ENCODE data around the gene LRIG3. TPM values are rescaled to one million over a fixed set of nuclear protein-coding genes. Genes with fewer than 3 reads are reported as not detected.
"Not testable (repeated sequence)": the region's sequence is repeated elsewhere in the genome, so short reads cannot be mapped to it uniquely, and the experiment has no call there.

Gene LRIG3
- total and polyA plus RNA-seq, 5 donors from 2014 or later = not detected

DNA sequence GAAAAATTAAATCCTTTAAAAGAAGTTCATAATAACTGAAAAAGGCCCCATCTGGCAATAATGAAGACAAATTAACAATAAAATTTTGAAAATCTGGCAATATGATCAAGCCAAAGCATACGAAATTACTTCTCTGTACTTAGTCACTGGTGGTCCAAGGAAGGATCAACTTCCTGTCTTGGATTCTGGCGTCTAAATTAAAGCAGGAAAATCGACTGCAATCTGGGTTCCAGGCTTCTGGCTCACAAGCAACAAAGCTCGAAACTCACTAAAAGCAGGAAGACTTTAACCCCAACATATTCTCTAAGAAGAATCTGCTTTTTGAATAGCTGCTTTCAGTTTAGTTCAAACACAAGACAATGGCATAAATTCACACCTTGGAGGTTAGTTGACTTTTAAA lies 49.7 kb downstream of the LRIG3 start:
- H3K36me3 ChIP-seq (ENCODE audit: control insufficient read depth, insufficient read depth, low read length) = no peaks in the 10 kb centered on the region
- Mint-ChIP-seq H3K4me3 (no peak overlapping the region), H3K36me3 (no peaks in the 10 kb centered on the region), H3K4me1 (no peaks in the 10 kb centered on the region), H3K27ac (no peak overlapping the region), H3K27me3 (no peaks in the 10 kb centered on the region), H3K9me3 (peaks cover 0 to 6% (median 2%) of the 10 kb centered on the region in 7 donors)
- DNase-seq (no peak), ATAC-seq (ENCODE audit: low read depth in 2 of 2) (no peak)
- H3K27ac ChIP-seq (ENCODE audit: insufficient read depth, low read length, poor library complexity, severe bottlenecking) = no peak overlapping the region
- H3K9me3 ChIP-seq (ENCODE audit: control insufficient read depth in 2 of 2, low read length in 2 of 2) = no peaks in the 10 kb centered on the region
- H3K4me3 ChIP-seq (ENCODE audit: low read depth, low read length) = no peak overlapping the region
- no peaks in the 10 kb centered on the region for H3K4me1 ChIP-seq (ENCODE audit: control insufficient read depth, insufficient read depth, low read length, poor library complexity, severe bottlenecking)
- H3K27me3 ChIP-seq (ENCODE audit: control insufficient read depth, insufficient read depth, low read length) = no peaks in the 10 kb centered on the region

DNA sequence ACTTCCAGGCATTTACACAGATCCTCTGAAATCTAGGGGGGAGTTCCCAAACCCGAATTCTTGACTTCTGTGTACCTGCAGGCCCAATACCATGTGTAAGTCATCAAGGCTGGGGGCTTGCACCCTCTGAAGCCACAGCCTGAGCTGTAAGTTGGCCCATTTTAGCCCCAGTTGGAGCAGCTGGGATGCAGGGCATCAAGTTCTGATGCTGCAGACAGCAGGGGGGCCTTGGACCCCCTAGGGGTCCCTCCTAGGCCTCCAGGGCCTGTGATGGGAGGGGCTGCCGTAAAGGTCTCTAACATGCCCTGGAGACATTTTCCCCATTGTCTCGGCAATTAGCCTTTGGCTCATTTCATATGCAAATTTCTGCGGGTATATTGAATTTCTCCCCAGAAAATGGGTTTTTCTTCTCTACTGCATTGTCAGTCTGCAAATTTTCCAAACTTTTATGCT lies 59.5 kb downstream of the LRIG3 start:
- H3K4me3 Mint-ChIP-seq = no peak overlapping the region
- H3K4me1 ChIP-seq (ENCODE audit: control insufficient read depth, insufficient read depth, low read length, poor library complexity, severe bottlenecking) = no peaks in the 10 kb centered on the region
- H3K27me3 Mint-ChIP-seq = no peaks in the 10 kb centered on the region
- no peaks in the 10 kb centered on the region for H3K27me3 ChIP-seq (ENCODE audit: control insufficient read depth, insufficient read depth, low read length)
- no peak overlapping the region for H3K27ac Mint-ChIP-seq
- no peaks in the 10 kb centered on the region for H3K4me1 Mint-ChIP-seq
- no peaks in the 10 kb centered on the region for H3K36me3 Mint-ChIP-seq
- H3K27ac ChIP-seq (ENCODE audit: insufficient read depth, low read length, poor library complexity, severe bottlenecking) = no peak overlapping the region
- peaks cover 0 to 10% (median 2%) of the 10 kb centered on the region in 7 donors for H3K9me3 Mint-ChIP-seq
- no peaks in the 10 kb centered on the region for H3K36me3 ChIP-seq (ENCODE audit: control insufficient read depth, insufficient read depth, low read length)
- DNase-seq = no peak
- no peak overlapping the region for H3K4me3 ChIP-seq (ENCODE audit: low read depth, low read length)
- no peak for ATAC-seq (ENCODE audit: low read depth in 2 of 2)
- peaks cover 0 to 3% of the 10 kb centered on the region in 2 experiments for H3K9me3 ChIP-seq (ENCODE audit: control insufficient read depth in 2 of 2, low read length in 2 of 2)

DNA sequence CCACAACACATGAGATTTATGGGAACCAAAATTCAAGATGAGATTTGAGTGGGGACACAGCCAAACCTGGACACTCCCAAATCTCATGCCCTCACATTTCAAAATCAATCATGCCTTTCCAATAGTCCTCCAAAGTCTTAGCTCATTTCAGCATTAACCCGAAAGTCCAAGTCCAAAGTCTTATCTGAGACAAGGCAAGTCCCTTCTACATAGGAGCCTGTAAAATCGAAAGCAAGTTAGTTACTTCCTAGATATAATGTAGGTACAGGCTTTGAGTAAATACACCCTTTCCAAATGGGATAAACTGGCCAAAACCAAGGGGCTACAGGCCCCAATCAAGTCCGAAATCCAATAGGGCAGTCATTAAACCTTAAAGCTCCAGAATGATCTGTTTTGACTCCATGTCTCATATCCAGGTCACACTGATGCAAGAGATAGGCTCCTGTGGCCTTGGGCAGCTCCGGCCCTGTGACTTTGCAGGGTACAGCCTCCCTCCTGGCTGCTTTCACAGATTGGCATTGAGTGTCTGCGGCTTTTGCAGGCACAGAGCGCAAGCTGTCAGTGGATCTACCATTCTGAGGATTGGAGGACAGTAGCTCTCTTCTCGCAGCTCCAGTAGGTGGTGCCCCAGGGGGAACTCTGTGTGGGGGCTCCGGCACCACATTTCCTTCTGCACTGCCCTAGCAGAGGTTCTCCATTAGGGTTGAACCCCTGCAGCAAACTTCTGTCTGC lies 60.1 kb downstream of the LRIG3 start:
- Mint-ChIP-seq H3K27ac (no peak overlapping the region), H3K4me3 (no peak overlapping the region), H3K36me3 (no peaks in the 10 kb centered on the region), H3K27me3 (no peaks in the 10 kb centered on the region), H3K9me3 (peaks cover 0 to 10% (median 0%) of the 10 kb centered on the region in 7 donors), H3K4me1 (no peaks in the 10 kb centered on the region)
- Histone ChIP-seq H3K4me3 (ENCODE audit: low read depth, low read length) (no peak overlapping the region), H3K9me3 (ENCODE audit: control insufficient read depth in 2 of 2, low read length in 2 of 2) (peaks cover 0 to 3% of the 10 kb centered on the region in 2 experiments), H3K27me3 (ENCODE audit: control insufficient read depth, insufficient read depth, low read length) (no peaks in the 10 kb centered on the region), H3K4me1 (ENCODE audit: control insufficient read depth, insufficient read depth, low read length, poor library complexity, severe bottlenecking) (no peaks in the 10 kb centered on the region), H3K36me3 (ENCODE audit: control insufficient read depth, insufficient read depth, low read length) (no peaks in the 10 kb centered on the region), H3K27ac (ENCODE audit: insufficient read depth, low read length, poor library complexity, severe bottlenecking) (no peak overlapping the region)
- DNase-seq = no peak
- no peak for ATAC-seq (ENCODE audit: low read depth in 2 of 2)

DNA sequence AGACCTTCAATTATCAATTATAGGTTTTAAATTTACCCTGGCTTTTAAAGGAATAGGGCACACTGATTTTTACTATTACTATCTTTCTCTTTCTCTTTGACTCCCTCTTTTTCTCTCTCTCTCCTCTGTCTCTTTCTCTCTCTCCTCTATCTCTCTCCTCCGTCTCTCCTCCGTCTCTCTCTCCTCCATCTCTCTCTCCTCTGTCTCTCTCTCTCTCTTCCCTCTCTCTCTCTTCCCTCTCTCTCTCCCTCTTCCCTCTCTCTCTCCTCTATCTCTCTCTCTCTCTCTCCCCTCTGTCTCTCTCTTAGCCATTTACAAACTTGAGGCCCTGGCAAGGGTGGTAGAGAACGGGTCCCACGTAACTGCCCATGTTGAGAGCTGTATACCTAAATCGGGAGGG lies 62.3 kb downstream of the LRIG3 start:
- Mint-ChIP-seq H3K9me3 (peaks cover 0 to 10% (median 0%) of the 10 kb centered on the region in 7 donors), H3K27ac (no peak overlapping the region), H3K36me3 (no peaks in the 10 kb centered on the region), H3K27me3 (no peaks in the 10 kb centered on the region), H3K4me3 (no peak overlapping the region), H3K4me1 (no peaks in the 10 kb centered on the region)
- H3K4me3 ChIP-seq (ENCODE audit: low read depth, low read length) = no peak overlapping the region
- ATAC-seq (ENCODE audit: low read depth in 2 of 2) (no peak), DNase-seq (no peak)
- no peaks in the 10 kb centered on the region for H3K4me1 ChIP-seq (ENCODE audit: control insufficient read depth, insufficient read depth, low read length, poor library complexity, severe bottlenecking)
- H3K36me3 ChIP-seq (ENCODE audit: control insufficient read depth, insufficient read depth, low read length) = no peaks in the 10 kb centered on the region
- H3K9me3 ChIP-seq (ENCODE audit: control insufficient read depth in 2 of 2, low read length in 2 of 2) = no peaks in the 10 kb centered on the region
- no peak overlapping the region for H3K27ac ChIP-seq (ENCODE audit: insufficient read depth, low read length, poor library complexity, severe bottlenecking)
- H3K27me3 ChIP-seq (ENCODE audit: control insufficient read depth, insufficient read depth, low read length) = no peaks in the 10 kb centered on the region

DNA sequence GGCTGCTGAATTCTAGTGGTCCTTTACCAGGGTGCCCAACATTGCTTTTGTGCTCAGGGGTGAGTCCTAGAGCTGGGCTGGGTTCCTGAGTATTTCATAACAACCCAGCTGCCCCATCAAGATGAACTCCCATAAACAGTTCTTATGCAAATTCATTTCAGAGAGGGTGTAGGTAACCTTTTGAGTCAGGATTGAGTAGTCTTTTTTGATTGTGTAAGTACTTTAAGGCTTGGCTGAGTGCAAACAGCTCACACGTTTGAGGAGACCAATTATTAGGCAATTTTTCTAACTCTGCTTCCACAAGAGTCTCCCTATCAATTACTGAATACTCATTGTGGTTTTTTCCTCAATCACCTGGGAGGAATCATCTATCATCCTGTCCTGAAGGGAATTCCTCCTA lies 63.1 kb downstream of the LRIG3 start:
- not testable (repeated sequence) for H3K27ac ChIP-seq (ENCODE audit: insufficient read depth, low read length, poor library complexity, severe bottlenecking); H3K36me3 ChIP-seq (ENCODE audit: control insufficient read depth, insufficient read depth, low read length); H3K27ac Mint-ChIP-seq; ATAC-seq (ENCODE audit: low read depth in 2 of 2); H3K27me3 Mint-ChIP-seq; DNase-seq; H3K4me1 Mint-ChIP-seq; H3K36me3 Mint-ChIP-seq; H3K4me3 Mint-ChIP-seq; H3K4me3 ChIP-seq (ENCODE audit: low read depth, low read length); H3K4me1 ChIP-seq (ENCODE audit: control insufficient read depth, insufficient read depth, low read length, poor library complexity, severe bottlenecking); H3K27me3 ChIP-seq (ENCODE audit: control insufficient read depth, insufficient read depth, low read length); H3K9me3 ChIP-seq (ENCODE audit: control insufficient read depth in 2 of 2, low read length in 2 of 2)
- H3K9me3 Mint-ChIP-seq = peaks cover 0 to 14% (median 0%) of the 10 kb centered on the region in 7 donors

DNA sequence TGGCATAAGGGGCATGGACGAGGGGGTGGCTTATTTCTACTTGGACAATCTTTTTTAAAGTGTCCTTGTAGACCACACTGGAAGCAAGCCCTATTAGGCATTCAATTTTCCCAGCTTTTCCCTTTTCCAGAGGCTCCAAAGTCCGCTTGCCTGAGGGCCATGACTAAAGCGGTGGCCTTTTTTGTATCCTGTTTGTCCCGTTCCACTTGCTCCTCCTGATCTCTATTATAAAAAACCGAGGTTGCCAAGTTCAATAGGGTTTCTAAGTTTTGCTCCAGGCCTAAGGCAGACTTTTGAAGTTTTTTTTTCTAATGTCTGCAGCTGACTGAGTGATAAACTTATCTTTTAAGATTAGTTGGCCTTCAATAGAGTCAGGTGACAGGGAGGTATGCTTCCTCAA lies 64.7 kb downstream of the LRIG3 start:
- not testable (repeated sequence) for H3K9me3 ChIP-seq (ENCODE audit: control insufficient read depth in 2 of 2, low read length in 2 of 2); H3K27me3 ChIP-seq (ENCODE audit: control insufficient read depth, insufficient read depth, low read length); ATAC-seq (ENCODE audit: low read depth in 2 of 2); H3K36me3 ChIP-seq (ENCODE audit: control insufficient read depth, insufficient read depth, low read length); H3K27ac Mint-ChIP-seq; H3K27ac ChIP-seq (ENCODE audit: insufficient read depth, low read length, poor library complexity, severe bottlenecking); H3K4me3 Mint-ChIP-seq; H3K4me3 ChIP-seq (ENCODE audit: low read depth, low read length); H3K36me3 Mint-ChIP-seq; H3K4me1 ChIP-seq (ENCODE audit: control insufficient read depth, insufficient read depth, low read length, poor library complexity, severe bottlenecking); DNase-seq; H3K27me3 Mint-ChIP-seq; H3K4me1 Mint-ChIP-seq
- peaks cover 2 to 12% (median 6%) of the 10 kb centered on the region in 7 donors for H3K9me3 Mint-ChIP-seq

DNA sequence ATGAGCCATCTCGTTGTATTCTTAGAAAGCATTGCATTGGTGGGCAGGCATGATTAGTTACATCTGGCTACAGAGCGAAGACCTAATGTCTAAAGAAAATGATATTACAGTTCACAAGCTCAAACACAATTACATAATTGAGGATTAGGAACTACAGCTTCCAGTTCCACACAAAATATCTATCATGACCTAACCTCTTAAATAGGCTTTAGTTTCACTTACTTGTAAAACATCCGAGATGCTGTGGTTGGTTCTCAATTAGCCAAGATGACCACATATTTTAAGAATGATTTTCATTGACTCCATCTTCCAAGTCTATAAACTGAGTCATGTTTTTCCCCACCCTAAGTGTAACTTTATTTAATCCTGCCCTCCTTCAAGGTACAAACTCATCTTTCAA lies 69.5 kb downstream of the LRIG3 start:
- no peak for ATAC-seq (ENCODE audit: low read depth in 2 of 2)
- no peak overlapping the region for H3K4me3 Mint-ChIP-seq
- Histone ChIP-seq H3K27ac (ENCODE audit: insufficient read depth, low read length, poor library complexity, severe bottlenecking) (no peak overlapping the region), H3K9me3 (ENCODE audit: control insufficient read depth in 2 of 2, low read length in 2 of 2) (peaks cover 0 to 4% of the 10 kb centered on the region in 2 experiments), H3K4me3 (ENCODE audit: low read depth, low read length) (no peak overlapping the region), H3K36me3 (ENCODE audit: control insufficient read depth, insufficient read depth, low read length) (no peaks in the 10 kb centered on the region), H3K4me1 (ENCODE audit: control insufficient read depth, insufficient read depth, low read length, poor library complexity, severe bottlenecking) (no peaks in the 10 kb centered on the region), H3K27me3 (ENCODE audit: control insufficient read depth, insufficient read depth, low read length) (no peaks in the 10 kb centered on the region)
- H3K27me3 Mint-ChIP-seq = no peaks in the 10 kb centered on the region
- no peak overlapping the region for H3K27ac Mint-ChIP-seq
- DNase-seq = no peak
- H3K36me3 Mint-ChIP-seq = no peaks in the 10 kb centered on the region
- no peaks in the 10 kb centered on the region for H3K4me1 Mint-ChIP-seq
- peaks cover 2 to 9% (median 4%) of the 10 kb centered on the region in 7 donors for H3K9me3 Mint-ChIP-seq

Data from CD4-positive, CD25-positive, alpha-beta regulatory T cell (primary cell).